HS-27A (cell line): ENCODE measurements around the gene DLG3.

ENCODE experiments used
- DNase-seq: peaks from one replicate; pipeline ENCODE4 v3.0.0-alpha.2; 2012; ENCODE audit warnings: low read depth, missing footprints

The DLG3 gene

GRCh38 chrX:70525733-70526132 lies 81.1 kb downstream of the DLG3 start:
- DNase-seq: no peak

DNA sequence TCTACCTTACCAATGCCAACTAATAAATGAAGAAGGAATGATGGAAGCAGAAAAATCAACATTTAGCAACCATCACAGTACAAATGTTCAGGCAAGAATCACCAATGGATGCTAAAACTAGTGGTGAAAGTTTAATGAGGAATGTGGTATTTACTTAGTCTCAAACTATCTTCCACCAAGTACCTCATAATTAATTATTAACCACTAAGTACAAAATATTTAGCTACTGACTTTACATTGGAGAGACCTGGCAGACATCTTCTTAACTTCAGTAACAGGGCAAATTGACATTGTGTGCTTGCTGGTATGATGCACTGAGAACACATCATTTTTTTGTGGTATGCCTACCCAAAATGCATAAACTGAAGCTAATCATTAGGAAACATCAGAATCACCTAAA lies 82.4 kb downstream of the DLG3 start:
- no peak for DNase-seq

- DNase-seq: no peak
These were observed 83.1 kb downstream of the DLG3 start for GRCh38 chrX:70527610-70528345.

- DNase-seq: no peak
These were observed 90.6 kb downstream of the DLG3 start for GRCh38 chrX:70535198-70535597.

DNA sequence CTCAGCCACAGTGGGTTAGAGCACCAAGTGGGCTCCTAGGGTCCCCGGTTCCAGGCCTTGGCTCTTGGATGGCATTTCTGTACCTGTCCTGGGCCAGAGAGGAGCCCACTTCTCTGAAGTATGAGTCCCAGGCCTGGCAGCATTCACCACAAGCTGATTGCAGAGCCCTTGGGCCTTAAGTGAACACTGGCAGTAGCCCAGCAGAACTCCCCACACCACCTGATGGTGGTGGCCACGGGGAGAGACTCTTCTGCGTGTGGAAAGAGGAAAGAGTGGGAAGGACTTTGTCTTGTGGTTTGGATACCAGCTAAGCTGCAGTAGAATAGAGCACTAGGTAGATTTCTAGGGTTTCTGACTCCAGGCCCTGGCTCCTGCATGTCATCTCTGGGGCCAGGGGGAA lies 104.8 kb downstream of the DLG3 start:
- DNase-seq: no peak

DNA sequence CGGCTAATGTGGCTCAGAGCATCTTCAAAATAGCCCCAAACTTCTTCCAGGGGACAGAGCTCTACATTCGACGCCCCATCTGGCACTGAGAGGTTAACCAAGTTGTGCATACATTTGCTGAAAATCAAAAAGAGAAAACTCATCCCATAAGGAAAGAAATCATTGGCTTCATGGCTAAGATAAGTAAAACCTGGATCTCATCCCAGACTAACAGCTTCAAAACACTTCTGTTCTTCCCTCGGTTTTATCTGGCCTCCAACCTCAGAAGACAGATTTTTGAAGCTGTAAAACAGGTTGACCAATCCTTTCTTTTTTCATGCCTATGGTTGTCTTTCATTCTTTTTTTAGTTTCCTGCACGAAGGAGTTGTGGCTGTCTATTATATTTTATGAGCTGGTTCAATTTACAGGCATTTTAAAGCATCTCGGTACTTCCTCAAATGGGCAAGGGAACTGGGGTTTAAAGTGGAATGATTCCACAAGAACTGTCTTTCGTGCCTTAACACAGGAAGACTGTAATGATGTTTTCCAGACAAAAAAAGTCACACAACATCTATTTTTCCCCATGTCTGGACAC lies 107.6 kb downstream of the DLG3 start:
- DNase-seq: no peak

DNA sequence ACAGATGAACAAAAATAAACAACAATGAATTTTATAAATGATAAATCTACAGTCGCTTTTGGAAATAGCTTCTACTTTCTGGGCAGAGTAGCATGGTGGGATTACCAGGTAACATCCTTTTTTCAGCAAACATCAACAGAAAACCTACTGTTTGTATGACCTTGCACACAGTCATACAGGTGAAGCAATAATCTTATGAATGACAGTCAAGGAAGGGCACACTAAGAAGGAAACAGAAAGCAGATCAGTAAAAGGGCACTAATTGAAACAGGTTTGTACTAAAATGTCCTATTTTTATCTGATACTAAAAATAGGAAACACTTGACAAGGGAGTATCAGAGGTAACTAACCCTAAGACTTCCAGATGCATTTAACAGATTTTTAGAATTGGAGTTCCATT lies 108.9 kb downstream of the DLG3 start:
- DNase-seq: no peak

- DNase-seq: no peak
These were observed 109.4 kb downstream of the DLG3 start for GRCh38 chrX:70554081-70554480.

DNA sequence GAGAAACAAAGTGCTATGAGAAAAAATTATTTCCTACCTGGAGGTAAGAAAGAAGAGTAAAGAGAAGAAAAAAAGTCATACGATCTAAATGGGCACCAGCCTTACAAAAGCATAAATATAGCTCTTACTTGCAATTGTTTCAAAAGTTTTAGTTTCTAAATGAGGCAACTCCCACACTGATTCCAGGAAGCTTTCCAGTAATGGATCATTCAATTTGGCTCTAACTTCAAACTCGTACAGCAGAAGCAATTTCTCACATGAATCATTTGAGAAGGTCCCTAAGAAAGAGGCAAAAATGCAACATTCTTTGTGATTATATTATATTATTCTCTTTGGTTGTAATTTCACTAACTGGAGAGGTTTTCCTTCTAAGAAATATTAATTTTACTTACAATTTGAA lies 109.9 kb downstream of the DLG3 start:
- DNase-seq: no peak

DNA sequence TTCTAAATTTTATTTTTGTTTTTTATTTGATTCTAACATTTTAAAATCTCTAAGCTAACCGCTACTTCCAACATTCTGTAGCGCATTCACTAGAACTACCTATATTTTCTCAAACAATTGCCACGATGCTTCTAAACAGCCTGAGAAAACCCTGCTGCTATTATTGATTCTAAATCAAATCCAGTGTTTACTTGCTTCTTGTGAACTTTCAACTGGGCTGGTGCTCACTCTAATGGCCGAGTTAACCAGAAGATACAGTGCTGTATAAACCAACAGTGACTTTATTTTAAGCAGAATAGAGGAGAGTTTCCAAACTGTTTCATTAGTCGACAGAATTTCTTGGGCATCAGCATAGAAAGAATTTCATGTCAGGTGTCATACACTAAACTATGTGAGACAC lies 110.3 kb downstream of the DLG3 start:
- DNase-seq: no peak
